ENCODE data around the gene MLH1. TPM values are rescaled to one million over a fixed set of nuclear protein-coding genes. Genes with fewer than 3 reads are reported as not detected.
"Not testable (repeated sequence)": the region's sequence is repeated elsewhere in the genome, so short reads cannot be mapped to it uniquely, and the experiment has no call there.

Gene MLH1
- total and polyA plus RNA-seq, 10 of the 15 experiments (the other 5 are each of a cell fraction or from before 2014, with no cell fraction given) = 58.6 to 109 (median 81.4) TPM

- TF ChIP-seq, protein P1, sequence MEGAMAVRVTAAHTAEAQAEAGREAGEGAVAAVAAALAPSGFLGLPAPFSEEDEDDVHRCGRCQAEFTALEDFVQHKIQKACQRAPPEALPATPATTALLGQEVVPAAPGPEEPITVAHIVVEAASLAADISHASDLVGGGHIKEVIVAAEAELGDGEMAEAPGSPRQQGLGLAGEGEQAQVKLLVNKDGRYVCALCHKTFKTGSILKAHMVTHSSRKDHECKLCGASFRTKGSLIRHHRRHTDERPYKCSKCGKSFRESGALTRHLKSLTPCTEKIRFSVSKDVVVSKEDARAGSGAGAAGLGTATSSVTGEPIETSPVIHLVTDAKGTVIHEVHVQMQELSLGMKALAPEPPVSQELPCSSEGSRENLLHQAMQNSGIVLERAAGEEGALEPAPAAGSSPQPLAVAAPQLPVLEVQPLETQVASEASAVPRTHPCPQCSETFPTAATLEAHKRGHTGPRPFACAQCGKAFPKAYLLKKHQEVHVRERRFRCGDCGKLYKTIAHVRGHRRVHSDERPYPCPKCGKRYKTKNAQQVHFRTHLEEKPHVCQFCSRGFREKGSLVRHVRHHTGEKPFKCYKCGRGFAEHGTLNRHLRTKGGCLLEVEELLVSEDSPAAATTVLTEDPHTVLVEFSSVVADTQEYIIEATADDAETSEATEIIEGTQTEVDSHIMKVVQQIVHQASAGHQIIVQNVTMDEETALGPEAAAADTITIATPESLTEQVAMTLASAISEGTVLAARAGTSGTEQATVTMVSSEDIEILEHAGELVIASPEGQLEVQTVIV (IDR thresholded peaks at IDR 0.05; ENCODE audit: borderline replicate concordance, partially characterized antibody) = no peak
Measured at GRCh38 chr3:36960502-36960901, 32.8 kb upstream of the MLH1 start (continued).

- DNase-seq (ENCODE audit: low read depth, low spot score); H3K4me2 ChIP-seq (ENCODE audit: control insufficient read depth, insufficient read depth); H3K27me3 ChIP-seq (replicated peaks in 1 of 2; ENCODE audit: control insufficient read depth in 2 of 2, insufficient read depth in 2 of 2, low read length in 1 of 2); H3K36me3 ChIP-seq (ENCODE audit: control insufficient read depth in 2 of 2, insufficient read depth in 2 of 2, low read length in 1 of 2); intact Hi-C loops (cut with micrococcal nuclease; ENCODE audit: unreplicated experiment); H2AFZ ChIP-seq (ENCODE audit: control insufficient read depth, low read depth, low read length); POLR2A ChIA-PET; H4K20me1 ChIP-seq (ENCODE audit: control insufficient read depth, insufficient read depth); H3K9me3 ChIP-seq (replicated peaks; ENCODE audit: control insufficient read depth, insufficient read depth, low read length); ATAC-seq; BruUV-seq (replicated peaks); H3K79me2 ChIP-seq (ENCODE audit: control insufficient read depth, insufficient read depth, low read length); FAIRE-seq; H3K4me1 ChIP-seq (ENCODE audit: control insufficient read depth, insufficient read depth, low read length); in situ Hi-C loops (cut with MboI); H3K9ac ChIP-seq (ENCODE audit: control insufficient read depth, insufficient read depth, low read length); H3K27ac ChIP-seq (ENCODE audit: control insufficient read depth, insufficient read depth); RAD21 ChIA-PET (ENCODE audit: unreplicated experiment); H3K4me3 ChIP-seq: not testable (repeated sequence)
- CTCF ChIA-PET = interaction anchor here (1.1 kb wide), 1 partner anchor 119 kb away, joined by 6 read pairs; no protein-coding TSS in a partner anchor
- SMC1A ChIA-PET (ENCODE audit: uncharacterized antibody, unreplicated experiment) = interaction anchor here (1.0 kb wide), 1 partner anchor 10 kb away, joined by 5 read pairs; no protein-coding TSS in a partner anchor
- WGBS (ENCODE audit: insufficient coverage, insufficient replicate concordance, low lambda C conversion rate, missing lambda C conversion rate) = 79% methylated on average over 7 of the region's 7 CpGs
Measured at GRCh38 chr3:36963008-36963407, 30.3 kb upstream of the MLH1 start.

GRCh38 chr3:36964331-36964730, 29.0 kb upstream of the MLH1 start:
- Histone ChIP-seq H3K79me2 (ENCODE audit: control insufficient read depth, insufficient read depth, low read length) (no peaks in the 10 kb centered on the region), H4K20me1 (ENCODE audit: control insufficient read depth, insufficient read depth) (no peaks in the 10 kb centered on the region), H3K9me3 (replicated peaks; ENCODE audit: control insufficient read depth, insufficient read depth, low read length) (no peaks in the 10 kb centered on the region), H3K4me1 (ENCODE audit: control insufficient read depth, insufficient read depth, low read length) (no peaks in the 10 kb centered on the region), H3K27ac (ENCODE audit: control insufficient read depth, insufficient read depth) (no peak overlapping the region), H3K4me3 (no peak overlapping the region), H3K27me3 (replicated peaks in 1 of 2; ENCODE audit: control insufficient read depth in 2 of 2, insufficient read depth in 2 of 2, low read length in 1 of 2) (no peaks in the 10 kb centered on the region), H3K4me2 (ENCODE audit: control insufficient read depth, insufficient read depth) (no peak overlapping the region), H3K36me3 (ENCODE audit: control insufficient read depth in 2 of 2, insufficient read depth in 2 of 2, low read length in 1 of 2) (no peaks in the 10 kb centered on the region), H2AFZ (ENCODE audit: control insufficient read depth, low read depth, low read length) (no peak overlapping the region), H3K9ac (ENCODE audit: control insufficient read depth, insufficient read depth, low read length) (no peak overlapping the region)
- no TSS peak for BruUV-seq (replicated peaks)
- ChIA-PET RAD21 (ENCODE audit: unreplicated experiment) (no interaction called here), SMC1A (ENCODE audit: uncharacterized antibody, unreplicated experiment) (interaction anchor here (0.7 to 1.0 kb wide), 4 partner anchors 25 to 88 kb away, joined by 3 read pairs; no protein-coding TSS in a partner anchor), POLR2A (no interaction called here), CTCF (no interaction called here)
- FAIRE-seq (no peak), ATAC-seq (no peak), DNase-seq (ENCODE audit: low read depth, low spot score) (no peak)
- intact Hi-C loops (cut with micrococcal nuclease; ENCODE audit: unreplicated experiment) = no loop called here
- TF ChIP-seq LARP7 (IDR thresholded peaks at IDR 0.05) (no peak), STAT3 (IDR thresholded peaks at IDR 0.05; ENCODE audit: low read depth, low read length) (no peak), NRF1 (conservative IDR thresholded peaks at IDR 0.05; ENCODE audit: low read depth, low read length) (no peak), E2F8 (IDR thresholded peaks at IDR 0.05; ENCODE audit: low read depth, partially characterized antibody) (no peak), SIN3A (IDR thresholded peaks at IDR 0.05; ENCODE audit: low read depth, low read length) (no peak), BACH1 (IDR thresholded peaks at IDR 0.05; ENCODE audit: borderline replicate concordance) (no peak), ZNF24 (IDR thresholded peaks at IDR 0.05) (no peak), ZBTB33 (IDR thresholded peaks at IDR 0.05) (no peak)
- in situ Hi-C loops (cut with MboI) = no loop called here
- 4% methylated on average over 1 of the region's 1 CpG for WGBS (ENCODE audit: insufficient coverage, insufficient replicate concordance, low lambda C conversion rate, missing lambda C conversion rate)

Data from GM12878 (cell line).